Pancreas (tissue), 10 donors: ENCODE measurements around the gene SMIM8. TPM values are rescaled to one million over a fixed set of nuclear protein-coding genes. Genes with fewer than 3 reads are reported as not detected.

Source experiments
- ATAC-seq, 4 donors: fragments of 200-7000 bp; cut with Tn5 transposase; one replicate each; pipeline versions ENCODE4 v1.8.0 to v1.9.1; 2020; ENCODE audit warnings: mild to moderate bottlenecking in 4 of 4, moderate library complexity in 4 of 4
- DNase-seq, 6 donors: peaks; one replicate each; pipeline ENCODE4 v3.0.0-alpha.2; 2020
- FAIRE-seq: peaks from 2 replicates; lab custom pipeline; 2012; peaks lifted over from hg19 to GRCh38; lab: Jason Lieb, UNC
- H3K27ac ChIP-seq, 4 donors: fragments of 200-600 bp; sonication (generic); 1 replicate in 3 of 4; 2 replicates in 1 of 4; pipeline versions ENCODE4 v1.5.0 to v1.8.0; 2020
- H3K27me3 ChIP-seq, 4 donors: fragments of 200-600 bp; one replicate each; pipeline ENCODE4 v1.8.0; 2021
- H3K36me3 ChIP-seq, 3 donors: fragments of 200-600 bp; sonication (generic) in 1 of 3; one replicate each; pipeline versions ENCODE4 v1.5.0 to v1.8.0; 2020 to 2021
- H3K4me1 ChIP-seq, 3 donors: fragments of 200-600 bp; one replicate each; pipeline ENCODE4 v1.8.0; 2021
- H3K4me3 ChIP-seq, 4 donors: fragments of 200-600 bp; sonication (generic) in 2 of 4; one replicate each; pipeline versions ENCODE4 v1.5.0 to v1.8.0; 2020 to 2021
- H3K9me3 ChIP-seq, 4 donors: fragments of 200-600 bp; one replicate each; pipeline ENCODE4 v1.8.0; 2021
- WGBS, 2 donors: extraction: QIAGEN DNeasy Blood & Tissue Kit; methylation state at CpG; one replicate each; pipeline ENCODE4 v1.1.7; 2013; 5-methylcytosine and 5-hydroxymethylcytosine counted together
- intact Hi-C, 3 donors: fragments of 100-400 bp; cut with DNase I; formaldehyde crosslinking; loops; one replicate each; pipeline versions ENCODE4 v1.11.1 to v1.14.2; 2022
- polyA plus RNA-seq, 2 donors: library from polyadenylated mRNA; stranded (reverse); fragments of 200-250 nt; gene quantifications; one replicate each; pipeline ENCODE4 v1.2.3, GENCODE V29; 2013
- total RNA-seq, 6 donors: library from RNA; stranded (reverse); fragmentation: NEBNext Ultra II Directional in 4 of 6; extraction: Animal tissue kit (Norgen Biotek cat#: 25700) in 4 of 6; gene quantifications; one replicate each; pipeline versions ENCODE4 v1.2.1 to v1.2.4, GENCODE V29; 2021 to 2023
- TF ChIP-seq, protein P1 (sequence below), 4 donors: fragments of 200-600 bp; sonication (generic) in 3 of 4; IDR thresholded peaks; one replicate each; pipeline versions ENCODE4 v1.5.0 to v1.8.0; 2021; ENCODE audit warnings: antibody characterized with exemption in 4 of 4
- donor health status: healthy with polysubstance abuse.
- donor health status: DM: no; HTN: no; CAD: no; lungs with moderate emphysema.
- donor health status: DM: no; HTN: no; CAD: no.
- donor health status: control.
- donor health status: control.
- donor health status: Bipolar disorder and iron deficiency.
- donor health status: DM: yes; HTN: yes; CAD: no.
- donor health status: DM: no; HTN: no; CAD: no.
- donor health status: DM: no; HTN: no; CAD: no.
- donor health status: DM: yes; HTN: yes; CAD: no.

Gene SMIM8, protein sequence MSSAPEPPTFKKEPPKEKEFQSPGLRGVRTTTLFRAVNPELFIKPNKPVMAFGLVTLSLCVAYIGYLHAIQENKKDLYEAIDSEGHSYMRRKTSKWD
- 1 to 10 TPM; 2.7 to 6.4 (median 4.3) TPM for total RNA-seq
- polyA plus RNA-seq: 1 to 10 TPM; 3.2 to 4.1 TPM

DNA sequence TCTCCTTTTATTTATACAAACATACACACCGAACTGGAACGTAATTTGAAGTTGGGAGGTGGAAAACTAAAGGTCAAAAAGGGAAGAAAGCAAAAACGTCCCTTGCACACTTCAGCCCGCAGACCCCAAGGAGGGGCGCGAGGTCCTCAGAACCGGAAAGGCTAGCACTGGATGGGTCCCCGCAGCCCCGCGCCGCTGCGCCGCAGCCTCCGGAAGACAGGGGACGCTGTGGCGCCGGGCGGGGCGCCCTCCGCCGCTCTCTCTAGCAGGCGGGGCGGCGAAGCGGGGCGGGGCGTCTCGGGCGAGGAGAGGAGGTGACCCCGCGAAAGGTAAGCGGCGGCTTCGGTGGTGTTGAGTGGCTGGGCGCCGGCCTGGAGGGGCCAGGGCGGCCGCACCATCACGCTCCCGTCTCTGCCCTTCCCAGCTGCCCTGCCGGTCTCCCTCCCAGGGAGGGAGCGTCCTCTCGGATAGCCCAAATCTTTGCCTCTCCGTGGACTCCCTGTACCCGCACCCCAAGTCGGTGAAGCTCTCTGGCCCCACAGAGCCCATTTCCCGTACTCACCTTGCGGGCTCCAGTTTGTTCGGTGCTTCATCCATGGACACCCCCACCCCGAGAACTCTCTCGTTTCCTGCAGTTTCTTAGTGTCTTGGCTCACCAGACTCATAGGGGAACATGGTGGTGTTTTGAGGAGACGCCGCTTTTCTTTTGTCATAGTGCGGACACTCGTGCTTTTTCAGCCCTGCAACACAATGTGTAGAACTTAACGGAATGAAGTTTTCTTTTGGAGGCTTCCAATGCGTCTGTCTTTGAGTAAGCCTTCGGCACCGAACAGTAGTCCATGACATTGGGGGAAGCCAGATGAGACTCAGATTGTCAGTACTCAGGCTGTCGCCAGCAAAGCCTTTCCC, at the start of gene SMIM8:
SMIM8 (plus strand) TSS at position 285 of the 909 bp plus-strand sequence. CDS start 14,444 bp downstream, outside the sequence.
- peak; percentile 100 for ATAC-seq
- intact Hi-C loops: no loop called here
- H3K4me3 ChIP-seq: peak within 1 kb of the TSS; percentile 45 to 91 (median 72)
- peak; percentile 79 to 97 (median 88) for DNase-seq
- H3K4me1 ChIP-seq: peaks cover 0 to 2% (median 0%) of the 10 kb centered on the region in 3 donors
- H3K27me3 ChIP-seq: no peaks in the 10 kb centered on the region
- WGBS, 2 donors: 0 to 1% methylated on average over 41 to 60 of the region's 60 CpGs
- H3K27ac ChIP-seq: peak within 1 kb of the TSS in 3 of 4 donors; percentile 37 to 60 (median 39)
- FAIRE-seq: no peak
- no peaks in the 10 kb centered on the region for H3K9me3 ChIP-seq
- H3K36me3 ChIP-seq: no peaks in the 10 kb centered on the region
- TF ChIP-seq, protein P1, sequence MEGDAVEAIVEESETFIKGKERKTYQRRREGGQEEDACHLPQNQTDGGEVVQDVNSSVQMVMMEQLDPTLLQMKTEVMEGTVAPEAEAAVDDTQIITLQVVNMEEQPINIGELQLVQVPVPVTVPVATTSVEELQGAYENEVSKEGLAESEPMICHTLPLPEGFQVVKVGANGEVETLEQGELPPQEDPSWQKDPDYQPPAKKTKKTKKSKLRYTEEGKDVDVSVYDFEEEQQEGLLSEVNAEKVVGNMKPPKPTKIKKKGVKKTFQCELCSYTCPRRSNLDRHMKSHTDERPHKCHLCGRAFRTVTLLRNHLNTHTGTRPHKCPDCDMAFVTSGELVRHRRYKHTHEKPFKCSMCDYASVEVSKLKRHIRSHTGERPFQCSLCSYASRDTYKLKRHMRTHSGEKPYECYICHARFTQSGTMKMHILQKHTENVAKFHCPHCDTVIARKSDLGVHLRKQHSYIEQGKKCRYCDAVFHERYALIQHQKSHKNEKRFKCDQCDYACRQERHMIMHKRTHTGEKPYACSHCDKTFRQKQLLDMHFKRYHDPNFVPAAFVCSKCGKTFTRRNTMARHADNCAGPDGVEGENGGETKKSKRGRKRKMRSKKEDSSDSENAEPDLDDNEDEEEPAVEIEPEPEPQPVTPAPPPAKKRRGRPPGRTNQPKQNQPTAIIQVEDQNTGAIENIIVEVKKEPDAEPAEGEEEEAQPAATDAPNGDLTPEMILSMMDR (IDR thresholded peaks at IDR 0.05): peak; percentile 99 to 100 (median 100)

DNA sequence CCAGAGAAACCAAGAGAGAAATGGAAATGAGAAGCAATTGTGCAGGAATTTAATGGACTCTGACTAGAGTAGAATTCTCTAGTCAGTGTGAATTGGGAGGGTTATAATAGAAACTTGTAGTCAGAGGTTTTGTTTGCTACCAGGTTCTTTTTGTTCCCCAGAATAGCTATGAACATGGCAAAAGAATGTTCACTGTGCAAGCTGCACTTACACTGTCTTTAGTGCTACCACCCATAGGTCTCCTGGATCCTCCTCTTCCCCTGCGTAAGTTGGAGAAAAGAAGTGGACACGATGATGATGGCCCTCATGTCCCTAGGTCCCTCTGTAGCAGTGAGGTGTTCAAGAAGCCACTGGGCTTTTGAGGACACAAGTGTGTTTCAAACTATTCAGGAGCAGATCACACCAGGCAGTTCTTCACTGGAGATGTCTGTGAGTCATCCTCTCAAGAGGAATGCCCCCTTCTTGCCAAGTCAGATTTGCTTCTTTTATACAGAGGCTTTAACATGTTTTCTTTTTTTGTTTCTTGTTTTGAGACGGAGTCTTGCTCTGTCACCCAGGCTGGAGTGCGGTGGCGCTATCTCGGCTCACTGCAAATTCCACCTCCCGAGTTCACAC, 47.6 kb upstream of the SMIM8 start:
- DNase-seq: no peak
- TF ChIP-seq, protein P1 (IDR thresholded peaks at IDR 0.05): no peak
- FAIRE-seq: no peak
- Histone ChIP-seq H3K27ac (no peak overlapping the region), H3K36me3 (no peaks in the 10 kb centered on the region), H3K4me1 (no peaks in the 10 kb centered on the region), H3K4me3 (no peak overlapping the region), H3K9me3 (no peaks in the 10 kb centered on the region), H3K27me3 (no peaks in the 10 kb centered on the region)
- 96% methylated on average over 7 of the region's 7 CpGs for WGBS, 2 donors
- intact Hi-C loops: no loop called here
- ATAC-seq: no peak

DNA sequence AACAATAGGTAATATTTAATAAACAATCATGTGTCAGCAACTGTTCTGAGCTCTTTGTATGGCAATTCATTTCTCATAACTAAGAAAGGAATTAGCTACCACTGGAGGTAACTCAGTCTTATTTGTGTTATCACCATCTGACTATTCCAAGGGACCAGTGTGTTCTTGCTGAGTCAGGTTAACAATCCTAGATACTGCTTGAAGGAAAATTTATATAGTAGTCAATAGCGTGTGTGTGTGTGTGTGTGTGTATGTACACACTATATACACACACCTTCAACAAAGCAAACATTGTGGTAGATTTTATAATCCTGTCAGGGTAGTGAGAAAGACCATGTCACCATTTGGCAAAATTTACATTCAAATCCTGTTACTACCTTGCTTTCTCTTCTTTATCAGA, 45.8 kb upstream of the SMIM8 start:
- no peaks in the 10 kb centered on the region for H3K27me3 ChIP-seq
- H3K36me3 ChIP-seq: no peaks in the 10 kb centered on the region
- no peak overlapping the region for H3K27ac ChIP-seq
- no peak overlapping the region for H3K4me3 ChIP-seq
- TF ChIP-seq, protein P1 (IDR thresholded peaks at IDR 0.05): no peak
- DNase-seq (no peak), ATAC-seq (peak in 1 of 4 donors; percentile 43), FAIRE-seq (no peak)
- intact Hi-C loops: no loop called here
- no peaks in the 10 kb centered on the region for H3K4me1 ChIP-seq
- H3K9me3 ChIP-seq: no peaks in the 10 kb centered on the region
- 32 to 33% methylated on average over 1 of the region's 1 CpG for WGBS, 2 donors

DNA sequence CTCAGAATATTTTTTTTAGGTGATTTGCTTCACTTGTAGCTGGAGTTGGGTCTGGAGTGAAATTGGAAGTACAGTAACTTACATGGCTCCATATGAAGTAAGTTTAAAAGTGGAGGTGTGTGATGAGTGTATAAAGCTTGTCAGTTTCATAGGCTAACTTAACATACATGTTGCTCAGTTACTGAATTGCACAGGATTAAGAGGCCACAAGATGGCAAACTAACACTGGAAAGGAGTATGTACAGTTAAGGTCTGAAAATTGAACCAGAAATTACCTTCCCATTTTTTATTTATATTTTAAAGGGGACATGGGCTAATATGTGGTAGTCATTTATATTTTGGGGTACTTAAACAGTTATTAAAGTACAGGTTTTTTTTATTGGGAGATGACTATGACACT, 45.3 kb upstream of the SMIM8 start:
- no peak overlapping the region for H3K4me3 ChIP-seq
- intact Hi-C loops: no loop called here
- FAIRE-seq (no peak), ATAC-seq (no peak), DNase-seq (no peak)
- H3K27me3 ChIP-seq: no peaks in the 10 kb centered on the region
- no peak overlapping the region for H3K27ac ChIP-seq
- TF ChIP-seq, protein P1 (IDR thresholded peaks at IDR 0.05): no peak
- H3K9me3 ChIP-seq: no peaks in the 10 kb centered on the region
- no peaks in the 10 kb centered on the region for H3K4me1 ChIP-seq
- H3K36me3 ChIP-seq: no peaks in the 10 kb centered on the region
